Tongue (tissue), 2 donors: Measurements from ENCODE around the gene CAMTA1. TPM values are rescaled to one million over a fixed set of nuclear protein-coding genes. Genes with fewer than 3 reads are reported as not detected.

ENCODE experiments used
- DNase-seq: peaks from one replicate; pipeline ENCODE4 v3.0.0-alpha.2; 2015
- total RNA-seq: library from RNA; depleted of rRNA; stranded (reverse); fragments of >200 nt; gene quantifications from one replicate; pipeline ENCODE4 v1.2.3, GENCODE V29; 2014

Gene CAMTA1
- total RNA-seq, 1 donor from 2014 or later, result 60.6 TPM

GRCh38 chr1:7663451-7664146 lies 878.3 kb downstream of the CAMTA1 start:
- no peak for DNase-seq

DNA sequence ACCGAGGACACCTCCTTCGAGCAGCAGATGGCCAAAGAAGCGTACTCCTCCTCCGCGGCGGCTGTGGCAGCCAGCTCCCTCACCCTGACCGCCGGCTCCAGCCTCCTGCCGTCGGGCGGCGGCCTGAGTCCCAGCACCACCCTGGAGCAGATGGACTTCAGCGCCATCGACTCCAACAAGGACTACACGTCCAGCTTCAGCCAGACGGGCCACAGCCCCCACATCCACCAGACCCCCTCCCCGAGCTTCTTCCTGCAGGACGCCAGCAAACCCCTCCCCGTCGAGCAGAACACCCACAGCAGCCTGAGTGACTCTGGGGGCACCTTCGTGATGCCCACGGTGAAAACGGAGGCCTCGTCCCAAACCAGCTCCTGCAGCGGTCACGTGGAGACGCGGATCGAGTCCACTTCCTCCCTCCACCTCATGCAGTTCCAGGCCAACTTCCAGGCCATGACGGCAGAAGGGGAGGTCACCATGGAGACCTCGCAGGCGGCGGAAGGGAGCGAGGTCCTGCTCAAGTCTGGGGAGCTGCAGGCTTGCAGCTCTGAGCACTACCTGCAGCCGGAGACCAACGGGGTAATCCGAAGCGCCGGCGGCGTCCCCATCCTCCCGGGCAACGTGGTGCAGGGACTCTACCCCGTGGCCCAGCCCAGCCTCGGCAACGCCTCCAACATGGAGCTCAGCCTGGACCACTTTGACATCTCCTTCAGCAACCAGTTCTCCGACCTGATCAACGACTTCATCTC lies 879.1 kb downstream of the CAMTA1 start:
- DNase-seq, result no peak

DNA sequence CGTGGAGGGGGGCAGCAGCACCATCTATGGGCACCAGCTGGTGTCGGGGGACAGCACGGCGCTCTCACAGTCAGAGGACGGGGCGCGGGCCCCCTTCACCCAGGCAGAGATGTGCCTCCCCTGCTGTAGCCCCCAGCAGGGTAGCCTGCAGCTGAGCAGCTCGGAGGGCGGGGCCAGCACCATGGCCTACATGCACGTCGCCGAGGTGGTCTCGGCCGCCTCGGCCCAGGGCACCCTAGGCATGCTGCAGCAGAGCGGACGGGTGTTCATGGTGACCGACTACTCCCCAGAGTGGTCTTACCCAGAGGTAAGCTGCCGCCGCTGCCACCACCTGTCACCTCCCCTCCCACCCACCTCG lies 879.6 kb downstream of the CAMTA1 start:
- DNase-seq, result no peak

GRCh38 chr1:7666249-7666648 lies 881.0 kb downstream of the CAMTA1 start:
- no peak for DNase-seq

DNA sequence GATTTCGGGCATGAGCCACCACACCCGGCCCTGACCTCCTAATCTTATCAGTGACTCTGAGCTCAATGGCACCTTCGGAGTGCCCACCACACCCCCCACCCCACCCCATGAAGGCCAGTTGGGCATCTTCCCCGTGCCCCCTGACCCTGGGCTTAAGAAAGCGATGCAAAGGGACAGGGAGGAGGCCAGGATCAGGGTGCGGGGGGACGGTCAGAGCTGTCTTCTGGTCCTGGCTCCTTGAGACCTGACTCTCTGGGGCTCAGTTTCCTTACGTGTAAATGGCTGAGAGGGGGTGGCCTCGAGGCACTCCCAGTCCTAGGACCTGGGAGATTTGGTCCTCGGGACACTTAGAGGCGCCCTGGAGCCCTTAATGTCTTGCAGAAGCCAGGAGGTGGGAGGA lies 881.9 kb downstream of the CAMTA1 start:
- DNase-seq, result no peak

DNA sequence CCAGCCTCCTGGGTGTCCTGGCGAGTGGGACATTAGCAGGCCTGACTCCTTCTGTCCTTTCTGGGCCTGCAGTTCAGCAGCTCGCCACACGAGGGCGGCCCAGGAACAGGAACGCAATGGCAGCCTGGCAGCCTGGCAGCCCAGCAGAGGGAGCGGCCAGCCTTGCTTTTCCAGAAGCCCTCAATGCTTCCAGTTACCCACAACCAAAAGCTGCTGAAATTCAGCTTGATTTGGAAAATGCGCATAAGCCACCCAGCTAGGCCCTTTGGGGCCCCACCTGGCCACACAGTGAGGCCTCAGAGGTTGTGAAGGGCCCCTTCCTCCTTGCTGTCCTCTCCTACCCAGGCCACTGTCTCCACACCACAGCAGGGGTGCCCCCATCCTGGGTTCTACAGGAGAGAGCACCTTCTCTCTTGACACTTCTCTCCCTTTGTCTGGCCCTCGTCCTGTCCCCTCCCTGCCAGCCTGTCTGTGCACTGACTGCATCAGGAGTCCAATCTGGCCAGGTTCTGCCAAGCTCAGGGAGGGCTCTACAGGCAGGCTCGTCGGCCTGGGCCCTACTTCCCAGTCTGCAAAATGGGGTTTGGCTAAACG lies 882.5 kb downstream of the CAMTA1 start:
- DNase-seq, result peak; percentile 95

GRCh38 chr1:7669559-7670311 lies 884.5 kb downstream of the CAMTA1 start:
- DNase-seq, result peak; percentile 66

- DNase-seq, result peak; percentile 11
Measured at GRCh38 chr1:7670334-7671145, 885.3 kb downstream of the CAMTA1 start.

- no peak for DNase-seq
Measured at GRCh38 chr1:7671146-7671465, 885.9 kb downstream of the CAMTA1 start.

DNA sequence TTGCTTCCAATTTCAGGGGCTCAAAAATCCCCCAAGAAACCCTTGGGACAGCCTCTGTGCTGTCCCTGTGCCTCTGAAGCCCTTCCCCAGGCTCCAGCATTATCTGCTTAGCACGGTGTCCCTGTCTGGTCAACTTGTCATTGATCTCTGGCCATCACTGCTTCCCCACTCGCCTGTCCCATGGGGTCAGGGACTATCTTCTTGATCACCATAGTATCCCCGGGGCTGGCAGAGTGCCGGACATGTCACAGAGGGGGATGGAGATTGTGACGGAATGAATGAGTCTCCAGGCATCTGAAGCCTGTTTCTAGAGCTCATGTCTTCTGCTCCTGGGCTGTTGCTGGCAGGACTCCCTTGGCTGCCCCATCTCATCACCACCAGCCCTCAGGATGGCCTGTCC lies 886.4 kb downstream of the CAMTA1 start:
- no peak for DNase-seq

- DNase-seq, result no peak
Measured at GRCh38 chr1:7672864-7673263, 887.6 kb downstream of the CAMTA1 start.

- DNase-seq, result no peak
Measured at GRCh38 chr1:7674972-7675371, 889.7 kb downstream of the CAMTA1 start.

DNA sequence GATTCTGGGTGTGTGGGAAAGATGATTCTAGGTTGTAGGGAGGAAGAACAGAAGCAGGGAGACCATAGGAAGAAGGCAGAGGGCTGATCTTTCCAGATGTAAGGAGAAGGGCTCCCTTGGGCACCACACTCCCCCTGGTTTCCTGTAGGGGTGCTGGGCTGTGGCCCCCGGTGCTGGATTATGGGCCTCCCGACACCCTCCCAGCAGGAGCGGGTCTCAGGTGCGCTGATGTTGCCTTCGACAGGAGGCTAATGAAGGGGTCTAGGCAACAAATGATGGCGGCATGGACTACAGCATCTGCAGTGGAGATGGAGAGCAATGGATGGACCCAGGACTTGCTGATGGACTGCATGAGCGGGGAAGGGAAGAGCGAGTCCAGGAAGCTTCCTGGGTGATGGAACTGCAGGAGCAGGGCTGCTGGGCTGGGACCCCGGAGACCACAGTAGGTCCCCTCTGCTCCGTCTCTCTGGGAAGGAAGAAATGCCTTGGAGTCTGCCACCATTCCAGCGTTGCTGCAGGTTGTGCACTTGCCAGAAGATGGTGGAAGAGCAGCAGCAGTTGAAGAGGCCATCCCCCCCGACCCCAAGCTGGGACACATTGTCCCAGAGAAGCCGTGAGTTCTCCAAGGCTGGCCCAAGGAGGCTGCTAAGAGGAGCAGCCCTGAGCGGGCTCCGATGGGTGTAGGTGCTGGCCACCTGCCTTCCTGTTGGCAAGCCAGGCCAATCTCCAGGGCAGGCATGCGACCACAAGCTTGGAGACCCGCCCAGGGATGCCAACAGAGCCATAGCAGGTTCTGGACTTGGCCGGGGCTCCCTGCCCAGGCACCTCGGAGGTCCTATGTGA lies 890.4 kb downstream of the CAMTA1 start:
- no peak for DNase-seq

DNA sequence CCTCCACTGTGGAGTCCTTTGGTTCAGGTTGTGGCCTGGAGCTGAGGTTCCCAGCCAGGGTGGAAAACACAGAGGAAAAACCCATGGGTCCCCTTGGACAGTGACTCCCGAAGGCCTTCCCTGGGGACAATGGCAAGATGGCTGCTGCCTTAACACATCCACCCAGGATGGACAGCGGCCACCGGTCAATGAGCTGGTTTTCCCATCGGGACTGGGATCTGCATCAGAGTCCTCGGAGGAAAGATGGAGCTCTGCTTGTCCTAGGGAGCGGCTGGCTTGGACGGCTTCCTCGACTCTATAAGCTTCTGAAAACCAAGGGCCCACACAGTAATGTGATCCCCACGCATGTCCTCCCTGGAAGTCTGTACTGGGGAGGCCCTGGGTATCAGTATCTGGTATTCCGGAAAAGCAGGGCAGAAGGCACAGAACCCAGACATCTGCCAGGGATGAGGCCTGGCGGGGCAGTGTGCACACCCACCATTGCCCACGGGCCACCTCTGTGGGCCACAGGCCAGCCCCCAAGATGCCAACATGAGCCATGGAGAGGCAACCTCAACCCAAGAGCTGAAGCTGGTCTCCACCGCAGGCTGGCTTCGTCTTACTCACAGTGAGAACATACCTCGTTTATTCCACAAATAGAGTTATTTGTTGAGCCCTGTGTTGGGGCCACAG lies 891.2 kb downstream of the CAMTA1 start:
- no peak for DNase-seq

GRCh38 chr1:7677111-7677510 lies 891.9 kb downstream of the CAMTA1 start:
- no peak for DNase-seq

- DNase-seq, result no peak
Measured at GRCh38 chr1:7677815-7678214, 892.6 kb downstream of the CAMTA1 start.

GRCh38 chr1:7678491-7679158 lies 893.4 kb downstream of the CAMTA1 start:
- no peak for DNase-seq

GRCh38 chr1:7679159-7679872 lies 894.1 kb downstream of the CAMTA1 start:
- DNase-seq, result no peak

GRCh38 chr1:7679873-7680206 lies 894.6 kb downstream of the CAMTA1 start:
- DNase-seq, result no peak
